GM21423 (cell line): ENCODE results near the gene CDH4.
"Not testable (repeated sequence)": the region's sequence is repeated elsewhere in the genome, so short reads cannot be mapped to it uniquely, and the experiment has no call there.

ENCODE experiments used
- ATAC-seq: cut with Tn5 transposase; IDR thresholded peaks from one replicate; pipeline ENCODE4 v1.9.1; 2021; ENCODE audit warnings: mild to moderate bottlenecking, moderate library complexity; ENCODE audit not compliant: unreplicated experiment

The CDH4 gene

GRCh38 chr20:61378694-61379355, 126.8 kb downstream of the CDH4 start:
- ATAC-seq = no peak

- ATAC-seq = no peak
Observed at GRCh38 chr20:61379898-61380544, 128.0 kb downstream of the CDH4 start.

DNA sequence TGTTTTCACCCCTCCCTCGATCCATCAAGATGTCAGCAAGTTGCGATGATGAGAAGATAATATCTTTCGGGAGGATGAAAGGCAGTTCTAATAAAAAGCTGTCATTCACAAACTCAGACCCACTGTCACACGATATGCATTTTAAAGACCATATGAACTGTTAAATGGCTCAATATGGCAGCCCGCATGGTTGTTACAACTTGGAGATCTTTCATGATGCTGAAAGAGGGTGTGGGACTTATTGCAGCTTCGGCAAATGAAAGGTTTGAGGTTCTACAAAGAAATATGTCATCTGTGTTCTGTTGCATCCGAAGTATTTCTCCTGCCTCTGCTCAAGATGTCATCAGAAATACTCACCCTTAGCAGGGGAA, 128.5 kb downstream of the CDH4 start:
- ATAC-seq = no peak

DNA sequence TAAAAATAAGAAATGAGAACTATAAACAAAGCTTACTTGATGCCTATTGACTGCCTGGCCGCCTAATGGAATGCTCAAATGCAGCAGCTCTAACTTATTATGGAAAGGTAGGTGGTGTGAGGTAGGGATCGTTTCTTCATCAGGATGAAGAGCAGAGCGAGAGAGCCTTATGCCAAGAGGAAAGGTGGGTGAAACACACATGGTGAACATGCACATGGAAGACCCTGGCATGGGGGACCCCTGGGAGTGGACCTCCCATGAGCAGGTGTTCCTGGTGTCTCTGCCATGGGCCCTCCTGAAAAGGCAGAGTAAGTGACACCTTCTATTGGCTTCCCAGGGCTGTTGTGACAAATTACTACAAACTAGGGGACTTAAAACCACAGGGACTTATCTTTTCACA, 130.1 kb downstream of the CDH4 start:
- ATAC-seq = no peak

DNA sequence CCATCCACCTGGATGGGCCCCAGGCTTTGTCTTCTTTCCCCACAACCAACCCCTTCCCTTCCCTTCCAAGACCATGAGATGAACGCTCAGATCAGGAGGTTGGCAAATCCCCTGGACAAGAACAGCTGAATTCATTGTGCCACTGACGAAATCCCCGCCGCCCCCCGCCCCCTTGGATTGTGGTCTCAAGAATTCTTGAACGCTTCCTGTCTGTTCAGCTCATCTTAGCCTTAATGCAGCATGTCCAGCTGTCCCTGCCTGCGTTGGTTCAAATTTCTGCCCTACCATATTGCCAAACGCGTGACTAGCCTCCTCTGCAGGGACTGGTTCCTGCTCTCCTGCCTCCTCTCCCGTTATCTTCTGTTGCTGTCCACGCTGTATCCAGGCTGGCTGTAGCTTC, 133.2 kb downstream of the CDH4 start:
- ATAC-seq = no peak

GRCh38 chr20:61385731-61386130, 133.7 kb downstream of the CDH4 start:
- no peak for ATAC-seq

DNA sequence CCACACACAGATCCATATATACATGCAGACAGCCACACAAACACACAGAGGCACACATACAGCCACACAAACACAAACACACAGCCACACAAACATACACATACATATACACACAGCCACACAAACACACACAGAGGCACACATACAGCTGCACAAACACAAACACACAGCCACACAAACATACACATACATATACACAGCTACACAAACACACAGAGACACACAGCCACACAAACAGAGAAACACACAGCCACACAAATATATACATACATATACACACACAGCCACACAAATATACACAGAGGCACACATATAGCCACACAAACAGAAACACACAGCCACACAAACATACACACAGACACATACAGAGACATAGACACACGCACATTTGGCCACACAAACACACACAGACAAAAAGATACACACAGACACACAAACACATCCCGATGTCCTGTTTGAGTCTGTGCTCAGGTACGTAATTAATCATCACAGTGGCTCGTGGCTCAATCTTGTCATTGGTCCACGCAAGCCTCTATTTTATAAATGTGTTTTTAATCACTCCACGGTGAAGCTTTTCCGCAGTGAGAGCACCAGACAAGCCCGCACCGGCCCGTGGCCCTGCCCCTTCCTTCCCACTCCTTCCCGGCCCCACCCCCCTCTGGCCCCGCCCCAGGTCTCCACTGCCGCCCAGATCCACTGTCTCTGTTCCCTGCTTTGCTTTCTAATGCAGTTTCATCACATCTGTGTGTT, 135.3 kb downstream of the CDH4 start:
- no peak for ATAC-seq

GRCh38 chr20:61387954-61388348, 135.9 kb downstream of the CDH4 start:
- no peak for ATAC-seq

GRCh38 chr20:61389077-61389476, 137.0 kb downstream of the CDH4 start:
- ATAC-seq = no peak

- ATAC-seq = no peak
Observed at GRCh38 chr20:61391185-61391584, 139.1 kb downstream of the CDH4 start.

- no peak for ATAC-seq
Observed at GRCh38 chr20:61391812-61392520, 139.9 kb downstream of the CDH4 start.

GRCh38 chr20:61394088-61394799, 142.2 kb downstream of the CDH4 start:
- no peak for ATAC-seq

DNA sequence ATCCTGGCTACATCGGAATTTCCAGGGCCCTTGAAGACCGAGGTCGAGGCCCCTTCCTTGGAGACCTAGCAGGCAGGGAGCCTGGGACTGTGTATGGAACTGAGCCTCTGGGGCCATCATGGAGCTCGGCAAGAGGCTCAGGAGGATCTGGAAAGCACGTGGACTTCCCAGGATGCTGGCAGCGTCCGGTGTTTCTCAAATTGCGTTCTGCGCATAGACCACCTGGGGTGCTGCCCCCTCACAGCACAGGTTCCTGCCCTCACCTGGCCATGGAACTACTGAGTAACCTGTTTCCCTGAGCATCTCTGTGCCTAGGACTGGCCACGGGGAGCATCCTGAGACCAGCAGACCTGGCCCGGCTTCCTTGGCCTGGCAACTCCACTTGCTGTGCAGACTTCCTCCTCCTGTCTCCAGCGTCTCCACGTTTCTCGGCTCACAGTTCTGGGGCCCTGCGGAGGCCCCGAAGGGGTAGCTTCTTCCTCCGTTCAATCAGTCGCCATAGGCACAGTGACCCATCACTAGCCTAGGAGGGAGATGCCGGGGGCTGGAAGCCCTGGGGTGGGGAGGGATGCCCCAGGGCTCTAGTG, 144.3 kb downstream of the CDH4 start:
- ATAC-seq = no peak

GRCh38 chr20:61397146-61397545, 145.1 kb downstream of the CDH4 start:
- ATAC-seq = no peak

DNA sequence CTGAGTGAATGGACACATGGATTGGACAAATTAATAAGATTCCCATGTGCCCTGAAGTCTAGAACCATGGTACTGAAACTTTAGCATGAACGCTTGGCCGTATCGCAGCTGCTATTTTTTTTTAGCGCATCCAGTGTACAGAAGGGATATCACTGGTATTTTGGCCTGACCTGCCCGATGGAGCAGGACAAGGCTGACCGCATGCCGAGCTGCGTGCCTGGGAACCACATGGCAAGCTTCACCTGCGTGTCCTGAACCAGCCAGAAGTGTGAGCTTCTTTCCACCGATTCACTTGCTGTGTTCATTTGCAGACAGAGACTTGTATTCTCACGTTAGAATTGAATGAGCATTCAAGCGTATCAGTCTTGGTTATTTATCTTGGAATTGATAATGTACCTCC, 145.7 kb downstream of the CDH4 start:
- no peak for ATAC-seq

- ATAC-seq = no peak
Observed at GRCh38 chr20:61399433-61399832, 147.4 kb downstream of the CDH4 start.

- ATAC-seq = no peak
Observed at GRCh38 chr20:61400499-61400898, 148.4 kb downstream of the CDH4 start.

DNA sequence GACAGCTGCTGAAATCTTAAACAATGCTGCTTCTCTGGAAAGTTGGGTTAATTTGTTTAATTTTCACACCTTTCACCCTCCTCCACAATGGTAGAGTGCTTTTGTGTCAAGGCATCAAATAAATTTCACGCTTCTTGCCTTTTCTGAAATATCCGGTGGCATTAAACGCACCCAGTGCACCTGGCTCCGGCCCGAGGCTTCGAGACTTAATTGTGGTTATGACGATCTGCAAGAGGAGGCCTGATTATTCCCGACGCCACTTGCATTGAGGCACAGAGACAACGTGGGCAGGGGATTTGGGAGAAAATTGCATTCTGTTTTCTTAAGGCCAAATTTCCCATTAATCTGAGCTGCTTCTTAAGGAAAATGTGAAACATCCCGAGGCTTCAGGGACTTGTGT, 152.2 kb downstream of the CDH4 start:
- ATAC-seq = no peak

DNA sequence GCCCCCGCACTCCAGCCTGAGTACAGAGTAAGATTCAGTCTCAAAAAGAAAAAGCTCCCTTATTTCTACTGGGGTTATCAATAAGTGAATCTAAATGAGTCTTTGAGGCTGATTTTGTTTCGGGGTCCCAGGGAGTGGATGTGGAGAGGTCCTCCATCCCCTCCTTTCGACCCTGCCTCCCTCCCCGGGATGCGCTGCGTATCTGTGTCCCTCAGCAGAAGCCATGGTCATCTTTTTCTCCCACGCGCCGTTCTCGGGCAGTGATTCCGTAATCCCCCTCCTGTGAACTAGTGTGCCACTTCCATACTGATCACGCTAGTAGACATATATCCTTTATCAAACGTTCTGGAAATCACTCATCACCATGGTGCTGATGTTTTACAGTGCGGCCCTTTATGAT, 152.9 kb downstream of the CDH4 start:
- no peak for ATAC-seq

DNA sequence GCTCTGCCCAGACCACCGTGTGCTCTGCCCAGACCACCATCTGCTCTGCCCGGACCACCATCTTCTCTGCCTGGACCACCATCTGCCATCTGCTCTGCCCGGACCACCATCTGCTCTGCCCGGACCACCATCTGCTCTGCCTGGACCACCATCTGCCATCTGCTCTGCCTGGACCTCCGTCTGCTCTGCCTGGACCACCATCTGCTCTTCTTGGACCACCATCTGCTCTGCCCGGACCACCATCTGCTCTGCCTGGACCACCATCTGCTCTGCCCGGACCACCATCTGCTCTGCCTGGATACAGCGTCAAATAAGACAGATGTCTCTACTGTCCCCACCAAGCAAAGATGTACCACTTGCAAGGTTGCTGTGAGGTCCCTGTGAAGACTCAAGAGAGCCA, 154.7 kb downstream of the CDH4 start:
- not testable (repeated sequence) for ATAC-seq

- no peak for ATAC-seq
Observed at GRCh38 chr20:61407561-61407960, 155.5 kb downstream of the CDH4 start.
